GM12891 (cell line): ENCODE measurements around the gene PTPN23. TPM values are rescaled to one million over a fixed set of nuclear protein-coding genes. Genes with fewer than 3 reads are reported as not detected.

Experiments used
- DNase-seq: peaks from one replicate; pipeline ENCODE4 v3.0.0; 2011; ENCODE audit warnings: low spot score; ENCODE audit not compliant: insufficient read length
- FAIRE-seq: peaks from 2 replicates; lab custom pipeline; 2011; peaks lifted over from hg19 to GRCh38; lab: Jason Lieb, UNC
- PAX5 ChIP-seq: IDR thresholded peaks from 2 replicates; pipeline ENCODE4 v1.6.1; 2011; ENCODE audit warnings: low read length, moderate library complexity, mild to moderate bottlenecking; ENCODE audit not compliant: insufficient read depth, severe bottlenecking
- POLR2A ChIP-seq: IDR thresholded peaks from 2 replicates; pipeline ENCODE4 v1.6.1; 2011; ENCODE audit warnings: low read depth, low read length, control low read depth
- POLR2AphosphoS5 ChIP-seq: IDR thresholded peaks from 2 replicates; pipeline ENCODE4 v1.6.1; 2011; ENCODE audit warnings: low read depth, low read length, control low read depth
- POU2F2 ChIP-seq: IDR thresholded peaks from 2 replicates; pipeline ENCODE4 v1.6.1; 2011; ENCODE audit warnings: low read depth, mild to moderate bottlenecking, control low read depth, low read length, moderate library complexity
- SPI1 ChIP-seq: IDR thresholded peaks from 2 replicates; pipeline ENCODE4 v1.6.1; 2011; ENCODE audit warnings: low read depth, low read length, control low read depth
- TAF1 ChIP-seq: IDR thresholded peaks from 2 replicates; pipeline ENCODE4 v1.6.1; 2011; ENCODE audit warnings: low read depth, low read length, control low read depth
- polyA plus RNA-seq: library from polyadenylated mRNA; unstranded; fragments of >200 nt; gene quantifications from one replicate; pipeline ENCODE4 v1.2.1, GENCODE V29; 2012; ENCODE audit warnings: low read depth, missing spikeins, inconsistent platforms; ENCODE audit not compliant: missing spikeins

Gene PTPN23, protein sequence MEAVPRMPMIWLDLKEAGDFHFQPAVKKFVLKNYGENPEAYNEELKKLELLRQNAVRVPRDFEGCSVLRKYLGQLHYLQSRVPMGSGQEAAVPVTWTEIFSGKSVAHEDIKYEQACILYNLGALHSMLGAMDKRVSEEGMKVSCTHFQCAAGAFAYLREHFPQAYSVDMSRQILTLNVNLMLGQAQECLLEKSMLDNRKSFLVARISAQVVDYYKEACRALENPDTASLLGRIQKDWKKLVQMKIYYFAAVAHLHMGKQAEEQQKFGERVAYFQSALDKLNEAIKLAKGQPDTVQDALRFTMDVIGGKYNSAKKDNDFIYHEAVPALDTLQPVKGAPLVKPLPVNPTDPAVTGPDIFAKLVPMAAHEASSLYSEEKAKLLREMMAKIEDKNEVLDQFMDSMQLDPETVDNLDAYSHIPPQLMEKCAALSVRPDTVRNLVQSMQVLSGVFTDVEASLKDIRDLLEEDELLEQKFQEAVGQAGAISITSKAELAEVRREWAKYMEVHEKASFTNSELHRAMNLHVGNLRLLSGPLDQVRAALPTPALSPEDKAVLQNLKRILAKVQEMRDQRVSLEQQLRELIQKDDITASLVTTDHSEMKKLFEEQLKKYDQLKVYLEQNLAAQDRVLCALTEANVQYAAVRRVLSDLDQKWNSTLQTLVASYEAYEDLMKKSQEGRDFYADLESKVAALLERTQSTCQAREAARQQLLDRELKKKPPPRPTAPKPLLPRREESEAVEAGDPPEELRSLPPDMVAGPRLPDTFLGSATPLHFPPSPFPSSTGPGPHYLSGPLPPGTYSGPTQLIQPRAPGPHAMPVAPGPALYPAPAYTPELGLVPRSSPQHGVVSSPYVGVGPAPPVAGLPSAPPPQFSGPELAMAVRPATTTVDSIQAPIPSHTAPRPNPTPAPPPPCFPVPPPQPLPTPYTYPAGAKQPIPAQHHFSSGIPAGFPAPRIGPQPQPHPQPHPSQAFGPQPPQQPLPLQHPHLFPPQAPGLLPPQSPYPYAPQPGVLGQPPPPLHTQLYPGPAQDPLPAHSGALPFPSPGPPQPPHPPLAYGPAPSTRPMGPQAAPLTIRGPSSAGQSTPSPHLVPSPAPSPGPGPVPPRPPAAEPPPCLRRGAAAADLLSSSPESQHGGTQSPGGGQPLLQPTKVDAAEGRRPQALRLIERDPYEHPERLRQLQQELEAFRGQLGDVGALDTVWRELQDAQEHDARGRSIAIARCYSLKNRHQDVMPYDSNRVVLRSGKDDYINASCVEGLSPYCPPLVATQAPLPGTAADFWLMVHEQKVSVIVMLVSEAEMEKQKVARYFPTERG (N-terminal part only)
- 12.6 TPM for polyA plus RNA-seq

DNA sequence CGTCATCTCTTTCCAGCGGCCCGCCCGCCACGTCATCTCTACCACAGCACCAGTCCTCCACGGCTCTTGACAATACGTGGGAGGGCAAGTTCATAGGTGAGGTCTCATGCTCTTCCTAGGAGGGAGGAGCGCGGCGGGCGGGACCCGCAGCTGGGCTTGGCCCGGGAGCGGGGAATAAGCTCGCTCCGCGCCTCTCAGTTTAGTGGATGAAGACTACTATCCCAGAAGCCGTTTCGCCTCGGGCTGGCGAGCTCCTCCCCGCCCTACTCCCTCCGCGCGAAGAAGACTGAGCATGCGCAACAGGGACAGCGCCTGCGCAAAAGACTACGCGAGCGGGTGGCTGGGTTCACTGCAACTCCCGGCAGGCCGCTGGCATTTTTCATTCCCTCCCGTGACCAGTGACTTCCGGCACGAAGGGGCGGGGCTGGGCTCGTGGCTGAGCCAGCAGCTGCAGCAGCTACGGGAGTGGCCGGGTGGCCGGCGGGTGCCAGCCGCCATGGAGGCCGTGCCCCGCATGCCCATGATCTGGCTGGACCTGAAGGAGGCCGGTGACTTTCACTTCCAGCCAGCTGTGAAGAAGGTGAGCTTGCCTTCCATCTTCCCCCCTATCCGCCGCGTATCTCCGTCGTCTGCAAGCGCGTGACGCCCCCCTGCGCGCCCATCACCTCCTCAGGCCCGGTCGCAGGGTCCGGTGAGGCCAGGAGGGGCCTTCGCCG, at the start of gene PTPN23:
PTPN23 (plus strand) TSS at position 421 of the 716 bp plus-strand sequence; CDS start at position 497, 76 bp downstream.
- peak; percentile 91 for DNase-seq
- TF ChIP-seq TAF1 (peak; percentile 16; the same call in 1 of the 2 replicates), POLR2A (peak; percentile 82), SPI1 (no peak), POLR2AphosphoS5 (peak; percentile 60), POU2F2 (no peak), PAX5 (no peak)
- FAIRE-seq = peak; percentile 99

DNA sequence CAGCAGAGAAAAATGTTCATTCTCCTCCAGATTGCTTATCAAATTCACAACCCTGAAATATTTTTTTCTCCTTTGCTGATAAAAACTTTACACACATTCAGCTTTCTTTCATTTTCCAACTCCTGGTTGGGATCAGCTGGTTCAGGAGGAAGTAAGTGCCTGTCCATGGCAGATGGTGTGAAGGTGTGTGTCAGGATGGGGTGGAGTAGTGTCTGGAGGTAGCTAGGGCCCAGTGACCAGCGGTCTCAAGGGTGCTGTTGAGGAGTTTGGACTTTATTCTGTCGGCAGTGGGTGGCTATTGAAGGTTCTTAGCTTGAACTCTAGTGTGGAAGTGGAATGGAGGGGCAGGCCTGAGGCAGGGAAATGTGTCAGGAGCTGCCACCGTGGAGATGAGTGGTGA, 46.9 kb upstream of the PTPN23 start:
- TF ChIP-seq POU2F2 = no peak
- TF ChIP-seq PAX5 = no peak
- no peak for TF ChIP-seq TAF1
- no peak for TF ChIP-seq POLR2A
- TF ChIP-seq POLR2AphosphoS5 = no peak
- TF ChIP-seq SPI1 = no peak

DNA sequence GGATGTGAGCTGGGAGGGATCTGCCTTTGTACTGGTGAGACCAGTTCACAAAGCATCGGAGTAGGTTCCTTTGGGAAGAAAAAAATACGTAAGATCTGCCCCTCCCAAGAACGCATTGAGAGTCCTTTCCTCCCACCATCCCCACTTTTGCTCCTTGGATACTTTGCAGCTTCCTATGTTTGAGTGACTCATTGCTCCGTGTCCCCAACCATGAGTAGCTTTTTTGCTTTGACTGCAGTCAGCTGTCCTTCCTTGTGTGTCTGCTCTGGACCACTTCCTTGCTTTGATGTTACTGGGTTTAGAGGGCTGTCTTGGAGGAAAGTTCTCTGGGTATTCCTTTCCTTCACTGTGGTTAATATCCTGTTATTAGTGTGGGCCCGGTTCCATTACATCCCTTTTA, 43.2 kb upstream of the PTPN23 start:
- DNase-seq (no peak), FAIRE-seq (no peak)
- TF ChIP-seq POLR2A (no peak), SPI1 (no peak), POLR2AphosphoS5 (no peak), TAF1 (no peak), PAX5 (no peak), POU2F2 (no peak)

More for the DNA sequence above, 46.9 kb upstream of the PTPN23 start:
- DNase-seq (no peak), FAIRE-seq (no peak)

DNA sequence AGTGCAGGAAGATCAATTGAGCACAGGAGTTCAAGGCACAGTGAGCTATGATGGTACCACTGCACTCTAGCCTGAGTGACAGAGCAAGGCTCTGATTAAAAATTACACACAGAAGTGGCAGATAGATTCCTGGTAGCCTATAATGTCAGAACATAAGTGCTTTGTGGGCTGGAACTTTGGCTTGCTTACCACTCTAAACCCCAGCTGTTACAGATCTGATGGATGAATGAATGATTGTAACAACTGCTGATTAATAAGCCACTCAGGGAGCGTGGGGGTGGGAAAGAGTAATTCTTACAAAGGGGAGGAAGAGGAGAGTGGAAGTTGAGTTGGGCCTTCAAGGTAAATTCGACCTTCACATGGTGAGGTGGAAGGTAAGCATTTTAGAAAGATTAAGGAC, 40.9 kb upstream of the PTPN23 start:
- TF ChIP-seq POLR2A (no peak), PAX5 (no peak), POLR2AphosphoS5 (no peak), SPI1 (no peak), TAF1 (no peak), POU2F2 (no peak)
- no peak for FAIRE-seq

DNA sequence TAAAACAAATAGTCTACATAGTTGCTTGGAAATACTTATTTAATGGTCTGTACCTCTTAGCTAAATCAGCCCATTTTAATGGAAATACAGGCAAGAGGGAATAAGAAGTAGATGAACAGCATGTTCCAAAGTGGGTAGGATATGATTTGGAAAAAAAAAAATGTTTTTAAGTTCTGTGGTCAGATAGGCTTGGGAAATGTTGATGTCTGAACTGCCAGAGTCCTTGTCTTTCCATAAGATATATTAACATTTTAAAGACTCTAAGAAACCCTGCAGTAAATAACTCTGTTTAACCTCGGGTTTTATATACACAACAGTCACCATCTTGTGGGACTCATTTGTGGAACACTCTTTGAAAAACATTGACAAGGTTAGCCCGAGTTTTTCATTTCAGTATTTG, 40.0 kb upstream of the PTPN23 start:
- TF ChIP-seq SPI1 = no peak
- no peak for TF ChIP-seq PAX5
- TF ChIP-seq POLR2AphosphoS5 = no peak
- no peak for TF ChIP-seq POLR2A
- no peak for TF ChIP-seq TAF1
- no peak for TF ChIP-seq POU2F2
- DNase-seq (no peak), FAIRE-seq (no peak)

More for the DNA sequence above, 40.9 kb upstream of the PTPN23 start:
- no peak for DNase-seq

DNA sequence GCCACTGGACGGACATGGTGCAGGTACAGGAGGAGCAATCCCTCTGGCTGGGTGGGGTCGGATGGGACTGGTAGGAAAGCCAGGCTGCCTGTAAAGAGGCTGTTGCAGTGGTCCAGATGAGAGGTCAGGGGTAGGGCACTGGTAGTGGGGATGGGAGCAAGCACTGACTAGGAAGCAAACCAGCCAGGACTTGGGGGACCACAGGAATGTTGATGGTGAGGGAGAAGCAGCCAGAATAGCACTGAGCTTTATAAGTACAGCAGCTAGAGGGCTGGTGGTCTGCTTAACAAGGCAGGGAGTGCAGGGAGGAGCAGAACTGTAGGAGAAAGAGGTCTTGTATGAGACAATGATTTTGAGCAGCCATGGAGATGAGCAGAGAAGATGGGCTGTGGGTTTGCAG, 38.7 kb upstream of the PTPN23 start:
- FAIRE-seq = no peak

DNA sequence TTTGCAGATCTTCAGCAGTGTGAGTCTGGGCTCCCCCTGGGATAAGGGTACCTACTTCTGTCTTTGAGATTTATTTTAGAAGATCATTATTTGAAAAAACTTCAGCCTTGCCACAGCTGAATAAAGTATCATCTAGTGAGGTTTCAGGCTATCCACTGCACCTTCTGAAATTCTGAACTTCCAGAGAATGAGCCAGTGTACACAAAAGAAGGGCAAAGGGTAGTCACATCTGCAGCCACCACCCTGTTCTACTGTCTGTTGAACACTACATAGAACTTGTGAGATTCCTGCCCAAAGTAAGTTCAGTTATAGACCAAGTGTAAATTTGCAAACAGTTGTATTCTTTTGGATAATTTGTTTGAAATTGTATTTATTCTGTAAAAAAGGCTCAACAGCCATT, 38.0 kb upstream of the PTPN23 start:
- FAIRE-seq (no peak), DNase-seq (no peak)
- TF ChIP-seq TAF1 = no peak
- TF ChIP-seq POU2F2 = no peak
- no peak for TF ChIP-seq PAX5
- TF ChIP-seq POLR2AphosphoS5 = no peak
- TF ChIP-seq SPI1 = no peak
- TF ChIP-seq POLR2A = no peak

More for the DNA sequence above, 38.7 kb upstream of the PTPN23 start:
- DNase-seq = no peak
- TF ChIP-seq POLR2AphosphoS5 (no peak), SPI1 (no peak), POLR2A (no peak), TAF1 (no peak), PAX5 (no peak), POU2F2 (no peak)

DNA sequence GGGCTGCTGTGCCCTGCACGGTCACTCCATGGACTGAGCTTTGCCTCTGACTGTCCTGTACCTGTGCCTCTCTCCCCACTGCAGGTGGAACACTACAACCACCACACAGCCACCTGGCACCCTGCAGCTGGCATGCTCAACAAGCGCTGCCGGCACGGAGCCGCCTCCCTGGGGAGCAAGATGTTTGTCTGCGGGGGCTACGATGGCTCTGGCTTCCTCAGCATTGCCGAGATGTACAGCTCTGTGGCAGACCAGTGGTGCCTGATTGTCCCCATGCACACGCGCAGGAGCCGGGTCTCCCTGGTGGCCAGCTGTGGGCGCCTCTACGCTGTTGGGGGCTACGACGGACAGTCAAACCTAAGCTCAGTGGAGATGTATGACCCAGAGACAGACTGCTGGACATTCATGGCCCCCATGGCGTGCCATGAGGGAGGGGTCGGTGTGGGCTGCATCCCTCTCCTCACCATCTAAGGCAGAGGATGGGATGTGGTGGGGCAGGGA, 37.3 kb upstream of the PTPN23 start:
- FAIRE-seq (no peak), DNase-seq (no peak)
- TF ChIP-seq POLR2A (no peak), SPI1 (no peak), POU2F2 (no peak), POLR2AphosphoS5 (no peak), PAX5 (no peak), TAF1 (no peak)
